Renal pelvis (tissue), 4 donors: Measurements from ENCODE around the gene C10orf67. TPM values are rescaled to one million over a fixed set of nuclear protein-coding genes. Genes with fewer than 3 reads are reported as not detected.
"Not testable (repeated sequence)": the region's sequence is repeated elsewhere in the genome, so short reads cannot be mapped to it uniquely, and the experiment has no call there.

Experiments
- DNase-seq: peaks from one replicate; pipeline ENCODE4 v3.0.0-alpha.2; 2013
- polyA plus RNA-seq, 3 donors: library from polyadenylated mRNA; unstranded; fragments of 120-200 nt; gene quantifications; one replicate each; pipeline ENCODE4 v1.2.1, GENCODE V29; 2013; ENCODE audit not compliant: insufficient read length in 3 of 3

The C10orf67 gene
- polyA plus RNA-seq, 3 donors: 2.1 to 3.0 (median 2.2) TPM

GRCh38 chr10:23326544-23327307 lies 17.9 kb downstream of the C10orf67 start:
- DNase-seq: no peak

GRCh38 chr10:23325132-23325531 lies 19.5 kb downstream of the C10orf67 start:
- no peak for DNase-seq

- no peak for DNase-seq
Measured at GRCh38 chr10:23324351-23324750, 20.2 kb downstream of the C10orf67 start.

- DNase-seq: no peak
Measured at GRCh38 chr10:23322082-23322481, 22.5 kb downstream of the C10orf67 start.

GRCh38 chr10:23319835-23320234 lies 24.8 kb downstream of the C10orf67 start:
- no peak for DNase-seq

GRCh38 chr10:23318359-23318758 lies 26.2 kb downstream of the C10orf67 start:
- no peak for DNase-seq

GRCh38 chr10:23317416-23317815 lies 27.2 kb downstream of the C10orf67 start:
- DNase-seq: no peak

- DNase-seq: no peak
Measured at GRCh38 chr10:23316406-23316805, 28.2 kb downstream of the C10orf67 start.

GRCh38 chr10:23315966-23316365 lies 28.6 kb downstream of the C10orf67 start:
- no peak for DNase-seq

- DNase-seq: peak; percentile 79
Measured at GRCh38 chr10:23314835-23315239, 29.8 kb downstream of the C10orf67 start.

GRCh38 chr10:23311034-23311433 lies 33.6 kb downstream of the C10orf67 start:
- no peak for DNase-seq

GRCh38 chr10:23310404-23310803 lies 34.2 kb downstream of the C10orf67 start:
- DNase-seq: peak; percentile 48

GRCh38 chr10:23299961-23300360 lies 44.6 kb downstream of the C10orf67 start:
- DNase-seq: not testable (repeated sequence)

- DNase-seq: no peak
Measured at GRCh38 chr10:23294638-23295247, 49.9 kb downstream of the C10orf67 start.

- no peak for DNase-seq
Measured at GRCh38 chr10:23293973-23294590, 50.5 kb downstream of the C10orf67 start.

GRCh38 chr10:23293145-23293724 lies 51.4 kb downstream of the C10orf67 start:
- peak; percentile 44 for DNase-seq

GRCh38 chr10:23291551-23292334 lies 52.9 kb downstream of the C10orf67 start:
- DNase-seq: no peak

- DNase-seq: no peak
Measured at GRCh38 chr10:23284674-23285335, 59.8 kb downstream of the C10orf67 start.

- no peak for DNase-seq
Measured at GRCh38 chr10:23284155-23284554, 60.4 kb downstream of the C10orf67 start.

GRCh38 chr10:23283680-23284079 lies 60.9 kb downstream of the C10orf67 start:
- DNase-seq: no peak

- DNase-seq: no peak
Measured at GRCh38 chr10:23281044-23281433, 63.6 kb downstream of the C10orf67 start.
